Type B pancreatic cell (in vitro differentiated cells): Measurements from ENCODE around the gene CD101. TPM values are rescaled to one million over a fixed set of nuclear protein-coding genes. Genes with fewer than 3 reads are reported as not detected.
A peak's percentile ranks its signal among the peaks of the same experiment; 100 is the strongest.

Experiments used
- DNase-seq: peaks from one replicate; pipeline ENCODE4 v3.0.0; 2021; ENCODE audit warnings: mixed read lengths; ENCODE audit not compliant: unreplicated experiment; ENCODE audit errors: extremely low spot score
- H3K27ac Mint-ChIP-seq: 2 replicates; pipeline ENCODE4 v1.8.0; 2021; ENCODE audit warnings: mild to moderate bottlenecking, mixed read lengths
- H3K27me3 Mint-ChIP-seq: 2 replicates; pipeline ENCODE4 v1.8.0; 2021; ENCODE audit warnings: mixed read lengths
- H3K36me3 Mint-ChIP-seq: 2 replicates; pipeline ENCODE4 v1.8.0; 2021; ENCODE audit warnings: mixed read lengths
- H3K4me1 Mint-ChIP-seq: one replicate; pipeline ENCODE4 v1.8.0; 2021; ENCODE audit warnings: mixed read lengths; ENCODE audit not compliant: unreplicated experiment
- H3K4me3 Mint-ChIP-seq: 2 replicates; pipeline ENCODE4 v1.8.0; 2021; ENCODE audit warnings: mild to moderate bottlenecking, mixed read lengths
- H3K9me3 Mint-ChIP-seq: 2 replicates; pipeline ENCODE4 v1.8.0; 2021; ENCODE audit warnings: mixed read lengths
- CTCF ChIP-seq: fragments of 200-600 bp; sonication (generic); conservative IDR thresholded peaks from 2 replicates; pipeline ENCODE4 v1.5.0; 2021; ENCODE audit warnings: antibody characterized with exemption, mild to moderate bottlenecking
- total RNA-seq: library from RNA; stranded (reverse); gene quantifications from 2 replicates; pipeline ENCODE4 v1.2.1, GENCODE V29; 2021; ENCODE audit warnings: low replicate concordance

Gene CD101
- total RNA-seq, 1 donor from 2014 or later: 4.4 TPM

- no peak for TF ChIP-seq CTCF
- H3K27ac Mint-ChIP-seq: peak overlapping the region; percentile 8
- H3K27me3 Mint-ChIP-seq: no peaks in the 10 kb centered on the region
Measured at GRCh38 chr1:116999596-116999995, 2.0 kb upstream of the CD101 start.

GRCh38 chr1:117000142-117000541 lies 1.4 kb upstream of the CD101 start:
- H3K4me1 Mint-ChIP-seq: peaks cover 24% of the 10 kb centered on the region
- no peak overlapping the region for H3K27ac Mint-ChIP-seq
- peaks cover 18% of the 10 kb centered on the region for H3K9me3 Mint-ChIP-seq
- no peak for DNase-seq
- no peak overlapping the region for H3K4me3 Mint-ChIP-seq
- TF ChIP-seq CTCF: no peak
- H3K27me3 Mint-ChIP-seq: no peaks in the 10 kb centered on the region
- H3K36me3 Mint-ChIP-seq: peaks cover 20% of the 10 kb centered on the region

More at GRCh38 chr1:116999596-116999995, 2.0 kb upstream of the CD101 start:
- Mint-ChIP-seq H3K36me3 (peaks cover 20% of the 10 kb centered on the region), H3K4me1 (peaks cover 24% of the 10 kb centered on the region), H3K4me3 (no peak overlapping the region), H3K9me3 (peaks cover 18% of the 10 kb centered on the region)
- no peak for DNase-seq

- H3K27ac Mint-ChIP-seq: peak overlapping the region; percentile 53
- H3K4me1 Mint-ChIP-seq: peaks cover 8% of the 10 kb centered on the region
- no peak for TF ChIP-seq CTCF
Measured at GRCh38 chr1:117003223-117003875, 1.8 kb downstream of the CD101 start.

GRCh38 chr1:117007719-117008013 lies 6.1 kb downstream of the CD101 start:
- DNase-seq: no peak
- Mint-ChIP-seq H3K9me3 (peaks cover 5% of the 10 kb centered on the region), H3K4me1 (peaks cover 16% of the 10 kb centered on the region), H3K4me3 (no peak overlapping the region), H3K27me3 (no peaks in the 10 kb centered on the region), H3K27ac (no peak overlapping the region), H3K36me3 (peaks cover 4% of the 10 kb centered on the region)
- TF ChIP-seq CTCF: no peak

More at GRCh38 chr1:117003223-117003875, 1.8 kb downstream of the CD101 start:
- H3K4me3 Mint-ChIP-seq: no peak overlapping the region
- peaks cover 13% of the 10 kb centered on the region for H3K9me3 Mint-ChIP-seq
- no peaks in the 10 kb centered on the region for H3K27me3 Mint-ChIP-seq
- H3K36me3 Mint-ChIP-seq: peaks cover 12% of the 10 kb centered on the region
- DNase-seq: no peak

- Mint-ChIP-seq H3K4me3 (no peak overlapping the region), H3K27ac (no peak overlapping the region), H3K27me3 (no peaks in the 10 kb centered on the region), H3K4me1 (peaks cover 9% of the 10 kb centered on the region), H3K9me3 (no peaks in the 10 kb centered on the region), H3K36me3 (no peaks in the 10 kb centered on the region)
- TF ChIP-seq CTCF: no peak
- DNase-seq: no peak
Measured at GRCh38 chr1:117008656-117009055, 7.1 kb downstream of the CD101 start.

GRCh38 chr1:117009132-117009531 lies 7.6 kb downstream of the CD101 start:
- no peaks in the 10 kb centered on the region for H3K27me3 Mint-ChIP-seq
- H3K4me3 Mint-ChIP-seq: no peak overlapping the region
- DNase-seq: no peak
- no peak for TF ChIP-seq CTCF
- no peak overlapping the region for H3K27ac Mint-ChIP-seq
- no peaks in the 10 kb centered on the region for H3K36me3 Mint-ChIP-seq
- H3K9me3 Mint-ChIP-seq: no peaks in the 10 kb centered on the region
- H3K4me1 Mint-ChIP-seq: peaks cover 8% of the 10 kb centered on the region
